Transverse colon (tissue), 4 donors: ENCODE results near the gene MPO.

Experiments used
- EP300 ChIP-seq: sonication (generic); formaldehyde crosslinking; IDR thresholded peaks from one replicate; pipeline ENCODE4 v1.6.1; 2017; ENCODE audit warnings: antibody characterized with exemption, low read depth
- POLR2A ChIP-seq: fragments of 450-650 bp; IDR thresholded peaks from one replicate; pipeline ENCODE4 v1.6.1; 2016; ENCODE audit warnings: antibody characterized with exemption, mild to moderate bottlenecking, moderate library complexity
- POLR2AphosphoS5 ChIP-seq, 3 donors: sonication (generic); formaldehyde crosslinking; IDR thresholded peaks; one replicate each; pipeline ENCODE4 v1.6.1; 2016; ENCODE audit warnings: antibody characterized with exemption in 3 of 3
- TF ChIP-seq, protein P1 (sequence below), 5 experiments: fragments of 200-600 bp in 3 of 5; fragments of 450-650 bp in 2 of 5; sonication (generic) in 3 of 5; IDR thresholded peaks; 1 replicate in 2 of 5; 2 replicates in 3 of 5; pipeline ENCODE4 v1.5.1; 2016 to 2017; ENCODE audit warnings: antibody characterized with exemption in 5 of 5, inconsistent platforms in 3 of 5, mild to moderate bottlenecking in 2 of 5, moderate library complexity in 1 of 5

DNA sequence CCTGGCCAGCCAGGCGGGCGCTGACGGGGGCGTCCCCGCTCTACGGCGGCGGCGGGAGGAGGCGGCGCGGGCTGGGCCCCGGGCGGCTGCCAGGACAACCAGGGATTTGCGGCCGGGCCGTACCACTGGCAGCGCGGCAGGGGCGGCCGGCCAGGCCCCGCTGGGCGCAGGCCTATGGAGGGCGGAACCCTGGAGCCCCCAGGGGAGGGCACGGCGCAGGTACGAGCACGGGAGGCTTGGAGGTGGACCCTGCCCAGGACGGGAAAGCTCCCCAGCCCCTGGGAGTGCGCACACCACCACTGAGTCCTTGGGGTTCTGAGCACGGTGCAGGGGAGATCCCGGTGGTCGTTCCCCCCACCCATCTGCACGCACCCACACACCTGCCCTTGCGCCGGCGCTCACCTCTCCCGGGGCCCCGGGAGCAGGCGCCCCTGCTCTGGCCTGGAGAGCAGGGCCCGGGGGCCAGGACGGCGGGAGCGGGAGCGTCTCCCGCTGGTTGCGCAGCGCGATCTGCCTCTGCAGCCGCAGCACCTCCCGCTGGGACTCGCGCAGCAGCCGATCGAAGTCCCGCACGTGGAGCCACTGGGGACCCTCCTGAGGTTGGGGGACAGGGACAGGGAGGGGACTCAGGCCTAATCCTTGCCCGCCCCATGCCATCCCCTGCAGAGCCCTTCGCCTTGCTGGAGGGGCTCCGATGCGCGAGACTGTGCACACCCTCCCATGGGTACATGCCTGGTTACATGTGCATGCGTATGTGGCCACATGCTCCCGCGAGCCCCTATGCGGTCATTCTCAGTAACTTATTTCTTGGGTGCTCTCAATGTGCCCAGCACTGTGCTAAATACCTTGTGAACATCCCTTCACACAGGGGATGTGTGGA lies 43.9 kb upstream of the MPO start:
- TF ChIP-seq, protein P1, sequence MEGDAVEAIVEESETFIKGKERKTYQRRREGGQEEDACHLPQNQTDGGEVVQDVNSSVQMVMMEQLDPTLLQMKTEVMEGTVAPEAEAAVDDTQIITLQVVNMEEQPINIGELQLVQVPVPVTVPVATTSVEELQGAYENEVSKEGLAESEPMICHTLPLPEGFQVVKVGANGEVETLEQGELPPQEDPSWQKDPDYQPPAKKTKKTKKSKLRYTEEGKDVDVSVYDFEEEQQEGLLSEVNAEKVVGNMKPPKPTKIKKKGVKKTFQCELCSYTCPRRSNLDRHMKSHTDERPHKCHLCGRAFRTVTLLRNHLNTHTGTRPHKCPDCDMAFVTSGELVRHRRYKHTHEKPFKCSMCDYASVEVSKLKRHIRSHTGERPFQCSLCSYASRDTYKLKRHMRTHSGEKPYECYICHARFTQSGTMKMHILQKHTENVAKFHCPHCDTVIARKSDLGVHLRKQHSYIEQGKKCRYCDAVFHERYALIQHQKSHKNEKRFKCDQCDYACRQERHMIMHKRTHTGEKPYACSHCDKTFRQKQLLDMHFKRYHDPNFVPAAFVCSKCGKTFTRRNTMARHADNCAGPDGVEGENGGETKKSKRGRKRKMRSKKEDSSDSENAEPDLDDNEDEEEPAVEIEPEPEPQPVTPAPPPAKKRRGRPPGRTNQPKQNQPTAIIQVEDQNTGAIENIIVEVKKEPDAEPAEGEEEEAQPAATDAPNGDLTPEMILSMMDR (IDR thresholded peaks at IDR 0.05), result peak in 1 of 5 experiments; percentile 9
- TF ChIP-seq POLR2AphosphoS5 (IDR thresholded peaks at IDR 0.05) (no peak), POLR2A (no peak), EP300 (no peak)
